H9 (cell line): ENCODE measurements around the gene RSPH9. TPM values are rescaled to one million over a fixed set of nuclear protein-coding genes. Genes with fewer than 3 reads are reported as not detected.

Experiments used
- DNase-seq: peaks from one replicate; pipeline ENCODE4 v3.0.0-alpha.2; 2017
- H2AFZ ChIP-seq: one replicate; pipeline ENCODE4 v1.6.1; 2013; ENCODE audit warnings: mild to moderate bottlenecking, low read length, control low read depth, moderate library complexity
- H2AK5ac ChIP-seq: 2 replicates; pipeline ENCODE4 v1.6.1; 2013; ENCODE audit warnings: low read length, control low read depth, mixed read lengths; ENCODE audit not compliant: insufficient read length
- H2BK120ac ChIP-seq: one replicate; pipeline ENCODE4 v1.6.1; 2013; ENCODE audit warnings: low read depth, mild to moderate bottlenecking, low read length, control low read depth, inconsistent platforms; ENCODE audit not compliant: poor library complexity, severe bottlenecking
- H2BK12ac ChIP-seq: 2 replicates; pipeline ENCODE4 v1.6.1; 2013; ENCODE audit warnings: low read length, control low read depth, mixed read lengths, low read depth; ENCODE audit not compliant: insufficient read length
- H2BK15ac ChIP-seq: 2 replicates; pipeline ENCODE4 v1.6.1; 2013; ENCODE audit warnings: low read depth, low read length, control low read depth
- H2BK20ac ChIP-seq: one replicate; pipeline ENCODE4 v1.6.1; 2013; ENCODE audit warnings: low read depth, mild to moderate bottlenecking, low read length, control low read depth, inconsistent platforms; ENCODE audit not compliant: poor library complexity, severe bottlenecking
- H2BK5ac ChIP-seq: 2 replicates; pipeline ENCODE4 v1.6.1; 2013; ENCODE audit warnings: low read length, control low read depth, mixed read lengths; ENCODE audit not compliant: insufficient read length
- H3K14ac ChIP-seq: 2 replicates; pipeline ENCODE4 v1.6.1; 2013; ENCODE audit warnings: low read length, control low read depth; ENCODE audit not compliant: insufficient read depth
- H3K18ac ChIP-seq: 2 replicates; pipeline ENCODE4 v1.6.1; 2013; ENCODE audit warnings: low read depth, mild to moderate bottlenecking, mixed read lengths, low read length, control low read depth; ENCODE audit not compliant: insufficient read length
- H3K23ac ChIP-seq: 2 replicates; pipeline ENCODE4 v1.6.1; 2013; ENCODE audit warnings: low read length, control low read depth, mixed read lengths, low read depth; ENCODE audit not compliant: insufficient read length
- H3K23me2 ChIP-seq: 2 replicates; pipeline ENCODE4 v1.6.1; 2013; ENCODE audit warnings: low read depth, mild to moderate bottlenecking, mixed read lengths, low read length, control low read depth; ENCODE audit not compliant: insufficient read length, poor library complexity, severe bottlenecking
- H3K27ac ChIP-seq: 2 replicates; pipeline ENCODE4 v1.5.1; 2013; ENCODE audit warnings: low read length, control low read depth, mixed read lengths, low read depth; ENCODE audit not compliant: insufficient read length
- H3K27me3 ChIP-seq: 2 replicates; pipeline ENCODE4 v1.6.1; 2013; ENCODE audit warnings: low read length, control low read depth, inconsistent platforms; ENCODE audit not compliant: insufficient read depth
- H3K4ac ChIP-seq: 2 replicates; pipeline ENCODE4 v1.6.1; 2013; ENCODE audit warnings: low read depth, mild to moderate bottlenecking, control low read depth, inconsistent platforms, low read length, moderate library complexity
- H3K4me1 ChIP-seq: 2 replicates; pipeline ENCODE4 v1.6.1; 2013; ENCODE audit warnings: low read length, control low read depth, inconsistent platforms; ENCODE audit not compliant: insufficient read depth
- H3K4me2 ChIP-seq: 2 replicates; pipeline ENCODE4 v1.6.1; 2013; ENCODE audit warnings: low read length, control low read depth, mixed read lengths; ENCODE audit not compliant: insufficient read length, insufficient read depth
- H3K56ac ChIP-seq: 2 replicates; pipeline ENCODE4 v1.6.1; 2013; ENCODE audit warnings: low read depth, mild to moderate bottlenecking, mixed read lengths, low read length, control low read depth; ENCODE audit not compliant: insufficient read length
- H3K79me1 ChIP-seq: 2 replicates; pipeline ENCODE4 v1.6.1; 2013; ENCODE audit warnings: low read depth, mild to moderate bottlenecking, moderate library complexity, low read length, control low read depth, inconsistent platforms; ENCODE audit not compliant: insufficient read depth, poor library complexity, severe bottlenecking
- H3K79me2 ChIP-seq: 2 replicates; pipeline ENCODE4 v1.6.1; 2013; ENCODE audit warnings: low read length, control low read depth, inconsistent platforms; ENCODE audit not compliant: insufficient read depth
- H3K9ac ChIP-seq: 2 replicates; pipeline ENCODE4 v1.6.1; 2013; ENCODE audit warnings: low read length, control low read depth, mixed read lengths; ENCODE audit not compliant: insufficient read length; ENCODE audit errors: extremely low read depth
- H3K9me3 ChIP-seq: one replicate; pipeline ENCODE4 v1.6.1; 2013; ENCODE audit warnings: low read depth, low read length, inconsistent platforms; ENCODE audit not compliant: control insufficient read depth
- H3T11ph ChIP-seq: one replicate; pipeline ENCODE4 v1.6.1; 2013; ENCODE audit warnings: mild to moderate bottlenecking, low read length, control low read depth, inconsistent platforms
- H4K20me1 ChIP-seq: one replicate; pipeline ENCODE4 v1.6.1; 2013; ENCODE audit not compliant: control insufficient read depth, insufficient read length, insufficient read depth
- H4K5ac ChIP-seq: 2 replicates; pipeline ENCODE4 v1.6.1; 2013; ENCODE audit warnings: low read depth, mild to moderate bottlenecking, mixed read lengths, low read length, control low read depth; ENCODE audit not compliant: insufficient read length
- H4K8ac ChIP-seq: replicated peaks from 2 replicates; pipeline ENCODE4 v1.6.1; 2013; ENCODE audit warnings: low read length, control low read depth, mixed read lengths, low read depth; ENCODE audit not compliant: insufficient read length
- H4K91ac ChIP-seq: 2 replicates; pipeline ENCODE4 v1.6.1; 2013; ENCODE audit warnings: low read depth, mild to moderate bottlenecking, moderate library complexity, mixed read lengths, low read length, control low read depth; ENCODE audit not compliant: insufficient read length
- H3K27ac Mint-ChIP-seq, 3 experiments: 2 replicates in 2 of 3; 3 replicates in 1 of 3; pipeline ENCODE4 v1.8.0; 2020 to 2021; ENCODE audit warnings: mixed read lengths in 3 of 3, mild to moderate bottlenecking in 1 of 3, moderate library complexity in 1 of 3
- H3K27me3 Mint-ChIP-seq: 2 replicates; pipeline ENCODE4 v1.8.0; 2021; ENCODE audit warnings: low read depth, mild to moderate bottlenecking, moderate library complexity, mixed read lengths
- H3K36me3 Mint-ChIP-seq, 3 experiments: 2 replicates in 2 of 3; 3 replicates in 1 of 3; pipeline ENCODE4 v1.8.0; 2020 to 2021; ENCODE audit warnings: low read depth in 3 of 3, mixed read lengths in 3 of 3; ENCODE audit not compliant: insufficient read depth in 1 of 3
- H3K4me1 Mint-ChIP-seq, 2 experiments: 2 replicates each; pipeline ENCODE4 v1.8.0; 2020; ENCODE audit warnings: mixed read lengths in 2 of 2
- H3K4me3 Mint-ChIP-seq, 2 experiments: 2 replicates in 1 of 2; 3 replicates in 1 of 2; pipeline ENCODE4 v1.8.0; 2020 to 2021; ENCODE audit warnings: mild to moderate bottlenecking in 2 of 2, mixed read lengths in 2 of 2, moderate library complexity in 1 of 2
- H3K9me3 Mint-ChIP-seq, 2 experiments: 2 replicates in 1 of 2; 3 replicates in 1 of 2; pipeline ENCODE4 v1.8.0; 2020; ENCODE audit warnings: mild to moderate bottlenecking in 2 of 2, mixed read lengths in 2 of 2, moderate library complexity in 1 of 2
- CTCF ChIP-seq: fragments of 200-600 bp; sonication (generic); conservative IDR thresholded peaks from 3 replicates; pipeline ENCODE4 v1.8.0; 2021; ENCODE audit warnings: antibody characterized with exemption, mild to moderate bottlenecking
- WGBS: extraction: QIAGEN DNeasy Blood & Tissue Kit; methylation state at CpG from one replicate; pipeline ENCODE4 v1.1.7; 2013; ENCODE audit warnings: missing lambda C conversion rate, low lambda C conversion rate, mixed read lengths; ENCODE audit not compliant: insufficient read length; ENCODE audit errors: extremely low coverage; 5-methylcytosine and 5-hydroxymethylcytosine counted together
- total RNA-seq: library from RNA; stranded (reverse); gene quantifications from 2 replicates; pipeline ENCODE4 v1.2.1, GENCODE V29; 2021

The RSPH9 gene
- total RNA-seq, 1 experiment from 2014 or later: 0.39 TPM

GRCh38 chr6:43622541-43622940 is 22.3 kb upstream of the RSPH9 start:
- Histone ChIP-seq H4K91ac (no peak overlapping the region), H4K5ac (no peak overlapping the region), H3K79me1 (peaks cover 6% of the 10 kb centered on the region), H2BK20ac (no peak overlapping the region), H3K79me2 (no peaks in the 10 kb centered on the region), H2BK120ac (no peak overlapping the region), H2BK5ac (no peak overlapping the region), H3K18ac (no peak overlapping the region), H2AK5ac (no peak overlapping the region), H4K20me1 (no peaks in the 10 kb centered on the region), H2AFZ (no peak overlapping the region), H3K27ac (no peak overlapping the region), H3K56ac (no peak overlapping the region), H3K9ac (no peak overlapping the region), H3K9me3 (no peaks in the 10 kb centered on the region), H3T11ph (no peak overlapping the region), H2BK15ac (no peak overlapping the region), H3K4me1 (no peaks in the 10 kb centered on the region), H3K27me3 (no peaks in the 10 kb centered on the region), H3K14ac (no peak overlapping the region), H3K4me2 (no peak overlapping the region), H3K4ac (no peak overlapping the region), H3K23me2 (no peaks in the 10 kb centered on the region), H2BK12ac (no peak overlapping the region), H3K23ac (no peak overlapping the region), H4K8ac (no peak overlapping the region)
- TF ChIP-seq CTCF: no peak
- H3K4me1 Mint-ChIP-seq: peaks cover under 1 to 8% of the 10 kb centered on the region in 2 experiments; a peak in 3 of 4 replicates
- H3K27me3 Mint-ChIP-seq: no peaks in the 10 kb centered on the region
- peaks cover 47 to 78% (median 75%) of the 10 kb centered on the region in 3 experiments; a peak in 6 of 7 replicates for H3K36me3 Mint-ChIP-seq
- no peak overlapping the region for H3K4me3 Mint-ChIP-seq
- no peak overlapping the region for H3K27ac Mint-ChIP-seq
- no peak for DNase-seq
- no peaks in the 10 kb centered on the region for H3K9me3 Mint-ChIP-seq
- no CpG with 5 or more reads among the region's 10 CpGs for WGBS
